Measurements from ENCODE around the gene ATG4C.
"Not testable (repeated sequence)": the region's sequence is repeated elsewhere in the genome, so short reads cannot be mapped to it uniquely, and the experiment has no call there.

DNA sequence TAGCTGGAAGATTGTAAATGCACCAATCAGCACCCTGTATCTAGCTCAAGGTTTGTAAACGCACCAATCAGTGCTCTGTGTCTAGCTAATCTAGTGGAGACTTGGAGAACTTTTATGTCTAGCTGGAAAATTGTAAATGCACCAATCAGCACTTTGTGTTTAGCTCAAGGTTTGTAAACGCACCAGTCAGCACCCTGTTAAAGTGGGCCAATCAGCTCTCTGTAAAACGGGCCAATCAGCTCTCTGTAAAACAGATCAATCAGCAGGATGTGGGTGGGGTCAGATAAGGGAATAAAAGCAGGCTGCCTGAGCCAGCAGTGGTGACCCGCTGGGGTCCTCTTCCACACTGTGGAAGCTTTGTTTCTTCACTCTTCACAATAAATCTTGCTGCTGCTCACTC lies 21.9 kb upstream of the ATG4C start:
- TF ChIP-seq CTCF (conservative IDR thresholded peaks at IDR 0.05; ENCODE audit: low read depth, low read length); NFE2L2 (IDR thresholded peaks at IDR 0.05; ENCODE audit: low read depth, low read length); POLR2A (IDR thresholded peaks at IDR 0.05; ENCODE audit: low read depth, low read length): not testable (repeated sequence)

Measured in IMR-90 (cell line).